GM12874 (cell line): ENCODE data around the gene NSD1.

Source experiments
- CTCF ChIP-seq: IDR thresholded peaks from 2 replicates; pipeline ENCODE4 v1.5.1; 2011; ENCODE audit warnings: low read depth, mild to moderate bottlenecking, control low read depth, low read length, moderate library complexity; ENCODE audit not compliant: insufficient read depth

The NSD1 gene

GRCh38 chr5:177242304-177242703, 108.7 kb downstream of the NSD1 start:
- TF ChIP-seq CTCF: no peak

GRCh38 chr5:177249761-177250537, 116.4 kb downstream of the NSD1 start:
- no peak for TF ChIP-seq CTCF

GRCh38 chr5:177253252-177253651, 119.7 kb downstream of the NSD1 start:
- TF ChIP-seq CTCF: no peak

GRCh38 chr5:177256296-177256695, 122.7 kb downstream of the NSD1 start:
- TF ChIP-seq CTCF: no peak

GRCh38 chr5:177260961-177261360, 127.4 kb downstream of the NSD1 start:
- no peak for TF ChIP-seq CTCF

GRCh38 chr5:177261510-177261909, 127.9 kb downstream of the NSD1 start:
- no peak for TF ChIP-seq CTCF

- no peak for TF ChIP-seq CTCF
Measured at GRCh38 chr5:177264178-177264577, 130.6 kb downstream of the NSD1 start.
